GM19452 (cell line): ENCODE results near the gene SLC8A1.

Experiments used
- ATAC-seq: cut with Tn5 transposase; IDR thresholded peaks from one replicate; pipeline ENCODE4 v1.9.1; 2021; ENCODE audit not compliant: unreplicated experiment

The SLC8A1 gene

DNA sequence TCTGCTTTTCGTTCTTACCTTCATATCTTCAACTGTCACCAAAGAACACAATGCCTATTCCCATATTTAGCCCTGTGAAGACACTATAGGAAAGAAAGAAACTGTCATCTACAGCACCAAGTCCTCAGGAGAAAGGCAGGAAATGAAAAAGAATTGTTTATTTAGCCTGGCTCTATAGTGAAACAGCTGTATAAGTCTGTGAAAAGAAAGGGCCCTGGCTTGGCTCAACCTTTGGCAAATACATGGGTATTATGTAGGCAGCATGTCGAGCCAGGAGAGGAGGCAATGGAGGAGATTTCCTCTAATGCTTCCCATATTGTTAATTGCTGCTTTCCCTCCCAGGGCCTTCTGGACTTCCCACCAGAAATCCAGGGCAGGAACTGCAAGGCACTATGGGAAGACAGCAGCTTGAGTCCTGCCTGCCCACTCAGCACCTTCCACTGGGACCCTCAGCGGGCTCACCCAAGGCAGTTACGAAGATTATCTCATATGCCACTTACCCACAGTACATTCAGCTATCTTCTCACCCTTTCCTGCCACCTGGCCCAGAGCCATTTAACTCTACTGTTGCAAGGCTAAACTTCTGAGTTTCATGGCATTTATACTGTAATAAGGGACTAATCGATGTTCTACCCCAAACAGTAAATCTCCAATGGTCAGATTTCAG is 30.1 kb downstream of the SLC8A1 start:
- no peak for ATAC-seq

DNA sequence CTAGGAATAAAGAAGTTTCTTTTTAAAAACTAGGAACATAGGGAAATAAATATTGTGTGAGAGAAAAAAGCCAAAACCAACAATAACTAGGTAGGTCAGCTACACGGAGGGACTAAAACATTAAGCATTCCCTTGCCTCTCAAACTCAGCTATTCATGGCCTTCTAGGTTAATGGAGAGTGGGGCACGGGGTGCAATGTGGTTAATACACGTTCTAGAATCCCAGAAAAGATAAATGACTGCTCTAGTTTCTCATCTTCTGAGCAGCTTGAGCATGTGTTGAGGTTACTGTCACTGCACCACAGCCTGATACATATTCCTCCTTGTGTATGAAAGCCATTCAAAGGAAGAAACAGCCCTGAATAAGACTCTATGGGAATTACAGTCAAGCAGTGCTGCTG is 31.4 kb downstream of the SLC8A1 start:
- no peak for ATAC-seq

DNA sequence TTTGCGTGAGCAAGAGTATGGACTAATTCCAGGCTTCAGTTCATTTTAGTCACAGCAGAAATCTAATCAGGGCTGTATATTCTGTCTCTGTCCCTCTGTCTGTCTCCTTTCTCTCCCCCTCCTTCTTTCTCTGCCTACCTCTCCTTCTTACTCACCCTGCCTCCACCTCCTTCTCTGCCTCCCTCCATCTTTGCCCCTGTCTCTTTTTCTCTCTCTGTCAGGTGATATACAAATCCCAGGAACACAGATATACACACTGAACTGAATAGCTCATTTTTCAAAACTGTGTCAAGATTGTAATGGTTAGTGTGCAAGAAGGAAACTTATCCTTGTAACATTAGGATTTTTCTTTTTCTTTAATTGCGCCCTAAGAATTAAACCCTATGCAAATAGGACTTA is 32.5 kb downstream of the SLC8A1 start:
- ATAC-seq: no peak

DNA sequence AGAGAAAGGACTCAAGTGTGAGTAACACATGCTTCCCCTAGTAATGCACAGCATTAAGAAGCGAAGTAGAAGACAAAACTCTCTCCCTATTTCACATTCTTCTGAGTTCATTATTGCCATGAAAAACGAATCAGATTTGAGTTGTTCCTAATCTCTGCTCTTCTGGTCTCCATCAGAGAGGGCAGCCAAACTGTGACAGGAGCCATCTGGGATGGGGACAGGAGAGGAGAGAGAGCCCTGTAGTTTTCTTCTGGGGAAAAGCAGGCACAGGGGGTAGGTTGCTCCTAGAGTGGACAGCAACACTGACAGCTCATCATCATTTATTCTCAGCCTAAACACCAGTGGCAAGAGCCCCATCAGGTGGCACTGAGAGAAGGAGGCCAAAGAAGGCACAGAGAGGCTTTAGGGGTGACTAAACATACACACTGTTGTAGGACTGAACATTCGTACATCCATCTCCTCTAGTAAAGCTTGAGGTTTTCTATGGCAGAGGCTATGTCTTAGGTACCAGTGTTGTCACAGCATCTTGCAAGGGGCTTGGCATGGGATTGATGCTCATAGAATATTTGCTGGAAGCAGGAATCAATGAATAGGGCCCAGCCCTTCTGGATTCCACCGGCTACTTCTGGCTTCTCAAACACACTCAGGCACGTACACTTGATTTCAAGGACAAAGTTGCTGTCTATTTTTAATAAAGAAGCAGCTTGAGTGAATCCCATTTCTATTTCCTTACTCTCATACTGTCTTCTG is 33.1 kb downstream of the SLC8A1 start:
- no peak for ATAC-seq

DNA sequence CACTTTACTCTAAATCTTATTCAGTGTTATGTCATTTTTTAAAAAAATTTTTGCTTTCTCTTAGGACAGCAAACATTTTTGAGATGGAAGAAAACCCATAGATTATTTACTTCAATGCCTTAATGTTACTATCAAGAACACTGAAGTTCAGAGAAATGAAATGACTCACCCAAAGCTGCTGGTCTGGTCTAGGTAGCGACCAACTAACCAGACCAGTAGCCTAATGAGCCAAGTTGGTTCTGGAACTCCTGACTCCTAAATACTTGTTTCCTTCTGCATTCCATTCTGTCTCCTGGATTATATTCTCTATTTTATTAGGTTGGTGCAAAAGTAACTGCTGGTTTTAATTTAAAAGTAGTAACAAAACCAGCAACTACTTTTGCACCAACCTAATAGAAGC is 35.4 kb downstream of the SLC8A1 start:
- no peak for ATAC-seq

DNA sequence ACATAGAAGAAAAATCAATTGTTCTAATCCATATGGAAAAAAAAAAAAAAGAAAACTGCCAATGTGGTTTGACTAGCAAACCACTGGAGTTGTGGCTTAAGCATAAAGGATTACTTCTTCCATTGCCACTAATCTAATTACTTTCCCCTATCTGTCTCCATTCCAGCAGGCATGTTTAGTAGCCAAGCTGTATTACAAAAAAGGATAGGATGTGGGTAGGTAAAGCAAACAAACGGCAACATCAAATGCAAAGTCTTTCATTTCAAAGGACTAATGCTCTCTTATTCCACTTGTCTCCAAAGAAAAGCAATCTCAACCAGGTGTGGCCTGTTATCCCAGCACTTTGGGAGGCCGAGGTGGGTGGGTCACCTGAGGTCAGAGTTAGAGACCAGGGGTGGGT is 36.5 kb downstream of the SLC8A1 start:
- no peak for ATAC-seq

DNA sequence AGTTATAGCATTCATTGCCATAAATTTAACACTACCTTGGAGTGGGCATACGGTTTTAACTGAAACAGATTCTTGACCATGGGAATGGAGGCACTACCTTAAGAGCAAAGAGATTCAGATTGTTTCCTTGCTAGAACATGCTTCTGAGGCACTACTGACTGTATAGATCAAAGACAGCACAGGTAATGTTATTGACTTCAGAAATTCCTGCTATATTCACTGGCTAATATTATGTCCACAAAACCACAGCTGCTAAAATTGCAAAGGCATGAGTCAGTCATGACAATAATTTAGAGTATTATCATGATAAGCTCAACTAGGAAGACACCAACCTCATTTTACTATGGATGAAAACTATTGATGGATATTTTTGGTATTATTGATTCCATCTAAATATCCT is 39.4 kb downstream of the SLC8A1 start:
- no peak for ATAC-seq

DNA sequence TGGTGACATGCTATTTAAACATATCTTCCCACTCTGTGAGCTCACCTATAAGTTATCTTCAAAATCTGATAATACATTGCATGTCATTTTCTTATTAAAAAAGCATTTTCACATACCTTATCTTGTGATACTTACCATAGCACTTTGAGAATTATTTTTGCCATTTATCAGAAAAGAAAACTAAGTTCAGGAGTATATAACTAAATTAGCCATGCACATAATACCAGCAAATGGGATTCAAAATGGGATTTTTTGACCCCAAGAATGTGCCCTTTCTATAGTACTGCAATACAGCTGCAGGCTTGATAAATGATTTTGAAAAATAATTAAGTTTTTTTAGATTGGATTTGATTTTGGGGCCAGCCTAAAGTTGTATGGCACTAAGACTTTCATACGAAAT is 41.2 kb downstream of the SLC8A1 start:
- ATAC-seq: no peak

DNA sequence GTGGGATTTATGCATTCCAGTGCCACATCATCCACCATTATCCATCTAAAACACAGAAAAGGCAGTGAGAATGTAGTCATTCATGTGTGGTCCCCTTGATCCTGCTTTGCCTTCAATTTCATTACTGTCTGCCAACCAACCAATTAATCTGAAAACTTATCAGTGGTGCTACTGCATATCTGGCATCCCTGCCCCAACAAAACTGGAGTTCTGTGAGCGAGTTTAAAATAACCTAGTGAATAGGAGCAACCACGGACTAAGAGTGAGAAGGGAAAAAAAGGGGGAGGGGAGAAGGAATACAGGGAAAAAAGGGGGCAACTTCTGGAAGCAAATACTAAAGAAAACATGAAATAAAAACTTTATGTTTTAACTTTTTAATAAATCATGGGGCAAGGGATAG is 42.2 kb downstream of the SLC8A1 start:
- no peak for ATAC-seq

DNA sequence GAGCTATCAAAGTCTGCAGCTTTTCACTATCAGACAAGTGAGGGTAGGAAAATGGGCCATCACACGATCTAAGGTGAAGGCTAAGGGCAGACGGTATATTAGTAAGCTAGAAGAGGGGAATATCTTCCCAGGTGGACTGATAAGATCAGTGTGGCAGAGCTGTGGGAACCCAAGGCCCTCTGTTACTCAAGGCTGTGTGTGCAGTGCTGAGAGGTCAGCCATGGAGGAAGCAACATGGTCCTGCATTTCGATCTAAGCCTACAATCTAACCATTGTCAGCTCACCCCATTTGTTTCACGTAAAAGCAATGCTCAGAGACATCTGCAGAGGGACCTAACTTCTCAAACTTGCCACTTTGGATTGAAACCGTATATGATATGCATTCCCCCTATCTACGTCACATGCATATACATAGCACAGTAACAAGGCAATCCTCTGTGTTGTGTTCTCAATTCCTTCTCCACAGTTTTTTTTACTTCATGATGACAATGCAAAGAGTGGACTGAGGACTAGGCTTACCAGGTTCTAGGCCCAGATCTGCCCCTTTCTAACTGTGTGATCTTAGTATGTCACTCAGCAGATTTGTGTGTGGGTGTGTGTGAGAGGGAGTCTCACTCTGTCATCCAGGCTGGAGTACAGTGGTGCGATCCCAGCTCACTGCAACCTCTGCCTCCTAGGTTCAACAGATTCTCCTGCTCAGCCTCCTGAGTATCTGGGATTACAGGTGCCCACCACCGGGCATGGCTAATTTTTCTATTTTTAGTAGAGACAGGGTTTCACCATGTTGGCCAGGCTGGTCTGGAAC is 45.2 kb downstream of the SLC8A1 start:
- ATAC-seq: no peak

DNA sequence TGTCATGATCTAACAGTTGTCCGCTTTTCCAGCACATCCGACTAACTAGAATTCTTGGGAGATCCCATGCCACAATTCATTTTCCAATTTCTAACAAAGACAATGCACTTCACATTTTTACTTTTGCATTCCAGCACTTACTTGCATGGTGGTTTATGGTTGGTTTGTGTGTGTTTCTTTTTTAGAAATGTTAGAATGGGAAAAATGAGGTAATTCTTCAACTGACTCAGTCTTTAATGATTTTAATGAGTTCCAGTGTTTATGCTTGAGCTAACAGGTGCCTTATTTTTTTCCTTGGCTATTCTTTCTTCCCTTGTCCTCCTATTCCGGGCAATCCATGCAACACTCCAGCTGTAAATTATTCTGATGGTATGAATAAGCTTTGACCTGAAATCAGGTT is 46.4 kb downstream of the SLC8A1 start:
- ATAC-seq: no peak

DNA sequence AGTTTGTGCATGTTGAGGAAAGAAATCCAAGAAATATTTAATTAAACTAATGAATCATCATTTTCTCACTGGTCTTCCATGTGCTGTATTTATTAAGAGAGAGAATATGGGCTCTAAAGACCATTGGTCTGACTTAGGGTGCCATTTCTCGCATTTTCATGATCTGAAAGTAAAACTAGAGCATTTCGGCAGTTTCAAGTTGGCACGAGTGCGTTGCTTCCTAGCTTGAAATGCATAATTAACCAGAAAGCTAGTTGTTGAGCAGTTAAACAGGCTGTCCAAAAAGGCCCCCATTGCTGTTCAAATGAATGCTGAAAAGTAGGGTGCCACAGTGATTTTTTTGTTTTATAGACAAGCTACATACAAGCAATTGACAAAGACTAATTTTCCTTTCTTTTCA is 47.4 kb downstream of the SLC8A1 start:
- no peak for ATAC-seq

DNA sequence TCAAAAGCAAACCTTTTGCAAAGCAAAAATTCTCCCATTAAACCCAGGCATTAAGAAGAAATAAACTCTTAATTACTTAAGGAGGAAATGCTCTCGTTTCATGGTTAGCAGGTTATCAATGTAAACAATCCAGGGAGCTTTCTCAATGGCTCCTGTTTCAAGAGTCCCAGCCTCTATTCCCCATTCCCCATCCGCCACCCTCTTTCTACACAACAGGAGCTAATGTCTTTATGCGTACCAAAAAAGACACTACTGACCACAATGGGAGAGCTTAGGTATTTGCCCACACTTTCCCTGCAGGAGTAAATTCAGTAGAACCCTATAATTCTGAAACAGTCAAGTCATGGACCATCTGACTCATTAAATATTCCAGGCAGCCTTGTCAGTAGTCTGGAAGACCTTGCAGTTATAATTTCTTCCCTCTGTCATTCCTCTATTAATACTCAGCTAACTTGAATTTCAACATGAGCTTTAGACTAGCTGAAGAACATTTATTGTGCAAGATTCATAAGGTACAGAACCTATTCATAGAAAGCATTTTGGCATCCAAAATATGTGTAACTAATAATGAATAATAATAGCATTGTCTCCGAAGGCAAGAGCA is 48.6 kb downstream of the SLC8A1 start:
- no peak for ATAC-seq

DNA sequence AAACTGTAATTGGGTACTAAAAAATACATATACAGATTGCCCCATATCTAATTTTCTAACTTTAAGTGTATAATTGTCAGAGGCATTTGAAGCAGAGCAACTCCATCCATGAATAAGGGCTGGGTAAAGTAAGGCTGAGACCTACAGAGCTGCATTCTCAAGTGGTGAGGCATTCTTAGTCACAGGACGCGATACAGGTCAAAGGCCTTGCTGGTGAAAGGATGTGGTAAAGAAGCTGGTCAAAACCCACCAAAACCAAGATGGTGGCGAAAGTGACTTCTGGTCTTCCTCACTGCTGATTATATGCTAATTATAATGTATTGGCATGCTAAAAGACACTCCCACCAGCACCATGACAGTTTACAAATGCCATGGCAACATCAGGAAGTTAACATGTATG is 50.0 kb downstream of the SLC8A1 start:
- no peak for ATAC-seq

DNA sequence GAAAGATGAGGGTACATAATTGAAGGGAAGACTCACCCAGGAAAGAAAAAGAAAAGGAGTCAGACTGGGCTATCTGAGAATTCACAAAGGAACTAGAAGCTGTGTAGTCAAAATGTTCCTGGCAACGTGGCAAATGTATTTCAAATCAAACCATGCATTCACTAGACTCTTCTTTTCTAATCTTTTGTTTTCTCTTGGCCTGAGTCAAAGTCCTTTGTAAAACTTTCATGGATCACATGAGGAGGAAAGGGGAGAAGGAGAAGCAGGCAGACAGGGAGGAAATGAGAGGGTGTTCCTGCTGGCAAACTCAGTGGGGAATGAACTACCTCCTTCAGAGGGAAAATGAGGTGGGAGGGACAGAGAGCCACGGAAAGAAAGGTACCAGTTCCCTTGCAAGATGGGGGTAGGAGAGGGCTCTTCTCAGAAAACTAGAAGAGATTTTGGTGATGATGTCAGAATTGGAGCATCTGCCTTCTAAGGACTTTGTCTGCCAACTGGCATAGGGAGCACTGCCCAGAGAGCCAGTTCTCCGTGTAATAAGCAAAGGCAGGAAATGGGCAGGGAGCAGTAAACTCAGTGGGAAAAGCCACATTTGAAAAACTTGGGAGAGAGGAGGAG is 51.4 kb downstream of the SLC8A1 start:
- ATAC-seq: no peak

DNA sequence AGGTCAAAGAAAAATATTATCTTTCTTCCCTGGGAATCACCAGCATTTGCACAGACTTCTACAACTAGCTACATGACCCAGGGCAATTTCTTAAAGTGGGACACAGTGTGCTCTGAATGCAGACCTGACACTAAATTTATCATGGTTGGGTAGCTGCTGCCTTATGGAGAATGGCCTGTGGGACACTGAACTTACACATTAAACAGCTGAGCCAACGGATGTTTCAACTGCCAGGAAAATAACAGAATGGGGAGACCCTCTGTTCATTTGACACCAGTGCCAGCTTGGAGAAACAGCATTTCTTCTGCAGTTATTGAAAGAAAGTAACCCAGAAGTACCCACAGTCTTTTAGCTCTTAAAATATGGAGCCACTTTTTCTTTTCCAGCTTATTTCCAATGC is 54.1 kb downstream of the SLC8A1 start:
- ATAC-seq: no peak

DNA sequence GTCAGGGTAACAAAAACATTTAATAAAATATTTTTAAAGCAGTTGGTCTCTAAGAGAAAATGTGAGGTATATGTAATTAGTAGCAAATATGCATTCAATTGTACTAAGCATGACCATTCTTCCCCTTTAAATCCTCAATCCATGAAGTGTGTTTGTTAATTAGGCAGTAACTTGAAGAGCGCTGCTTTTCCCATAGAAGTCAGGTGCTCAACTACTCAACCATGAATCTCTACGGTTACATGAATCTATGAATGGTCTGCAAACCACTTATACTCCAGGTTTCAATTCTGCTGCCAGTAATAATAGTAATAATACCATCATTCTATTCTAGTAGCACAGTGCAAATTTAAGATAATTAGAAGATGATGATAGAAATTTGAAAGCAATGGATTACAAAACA is 55.8 kb downstream of the SLC8A1 start:
- ATAC-seq: no peak

DNA sequence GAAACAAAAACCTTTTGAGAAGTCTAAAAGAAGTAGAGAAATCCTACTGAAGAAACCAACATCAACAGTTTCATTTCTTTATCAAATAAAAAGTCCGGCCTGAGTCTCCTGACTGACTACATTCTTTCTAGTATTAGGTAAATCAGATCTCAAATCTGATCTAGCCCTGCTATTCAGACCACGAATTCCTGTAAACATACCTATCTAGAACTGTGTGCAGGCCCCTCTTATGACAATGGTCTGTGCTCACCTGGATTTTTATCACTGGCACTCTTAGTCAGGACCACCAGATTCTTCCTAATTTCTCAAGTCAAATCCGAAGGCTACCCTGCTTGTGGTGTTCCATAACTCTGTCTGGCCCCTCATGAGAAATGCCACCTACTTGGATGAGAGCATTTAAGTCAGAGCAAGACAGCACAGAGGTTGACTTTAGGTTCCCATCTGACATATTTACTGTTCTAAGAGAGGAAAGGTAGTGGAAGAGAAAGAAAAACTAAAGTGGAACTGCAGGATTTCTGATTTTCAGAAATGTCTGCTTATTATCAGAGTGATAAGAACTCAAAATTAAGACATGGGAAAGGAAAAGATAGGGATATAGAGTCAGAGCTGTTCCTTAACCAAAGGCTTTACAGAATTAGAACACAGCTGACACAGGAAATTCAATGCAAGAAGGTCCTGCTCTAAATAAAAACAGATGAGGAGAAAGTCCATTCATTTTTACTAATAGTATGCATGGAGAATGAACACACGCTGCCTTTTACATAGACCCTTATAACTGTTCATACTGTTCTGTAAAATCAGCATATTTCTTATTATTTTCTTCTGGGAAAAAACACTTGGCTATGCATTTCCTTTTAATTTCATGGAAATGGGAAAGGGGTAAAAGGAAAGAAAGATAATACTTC is 56.5 kb downstream of the SLC8A1 start:
- no peak for ATAC-seq

DNA sequence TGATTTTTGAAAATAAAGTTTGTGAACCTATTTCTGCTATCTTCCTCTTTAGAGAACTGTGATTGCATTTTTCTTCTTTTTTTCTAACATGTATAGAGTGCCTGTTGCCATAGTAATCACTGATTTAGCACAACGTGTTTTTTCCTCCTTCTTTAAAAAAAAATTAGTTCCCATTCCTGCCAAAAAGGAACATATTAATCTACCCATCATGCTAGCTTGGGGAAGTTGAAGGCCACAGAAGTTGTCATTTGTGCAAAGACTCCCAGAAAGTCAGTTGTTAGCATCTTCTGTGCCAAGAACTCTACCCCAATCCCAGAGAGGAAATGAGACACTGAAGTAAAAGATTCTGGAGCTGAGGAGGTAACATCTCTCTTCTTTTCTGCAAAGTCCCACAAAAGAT is 57.3 kb downstream of the SLC8A1 start:
- no peak for ATAC-seq

DNA sequence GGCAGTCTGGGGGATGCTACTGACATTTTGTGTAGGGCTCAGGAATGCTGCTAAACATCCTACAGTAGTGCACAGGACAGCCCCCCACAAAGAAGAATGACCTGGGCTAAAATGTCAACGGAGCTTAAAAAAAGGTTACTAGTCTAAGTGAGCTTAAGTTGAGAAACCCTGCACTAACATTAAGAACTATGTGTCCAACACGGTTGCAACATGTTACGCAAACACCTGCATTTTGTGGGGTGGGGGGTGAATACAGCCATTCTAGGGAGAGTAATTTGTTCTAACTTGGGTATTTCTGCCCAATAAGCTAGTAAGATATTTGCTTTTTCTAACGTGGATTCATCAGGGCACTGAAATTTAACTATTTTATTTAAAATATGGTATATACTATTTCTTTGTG is 57.9 kb downstream of the SLC8A1 start:
- ATAC-seq: no peak
